HEK293 (cell line): ENCODE data around the gene MTIF2.
"Not testable (repeated sequence)": the region's sequence is repeated elsewhere in the genome, so short reads cannot be mapped to it uniquely, and the experiment has no call there.

Source experiments
- CTCF ChIA-PET: fragments of 350-600 bp; formaldehyde crosslinking; extraction: SDS; loops from one replicate; lab custom pipeline; 2021; ENCODE audit warnings: antibody characterized with exemption; lab: Yijun Ruan, JAX
- POLR2A ChIA-PET: fragments of 300-600 bp; formaldehyde crosslinking; extraction: SDS; loops from one replicate; lab custom pipeline; 2020; ENCODE audit warnings: antibody characterized with exemption, inconsistent platforms; lab: Yijun Ruan, JAX
- H3K27ac ChIP-seq: fragments of 200-500 bp; sonication (Bioruptor generic); 2 replicates; pipeline ENCODE4 v1.5.1; 2014; ENCODE audit warnings: low read depth, low read length, control low read depth, inconsistent platforms; ENCODE audit errors: extremely low read depth
- H3K36me3 ChIP-seq, 2 experiments: fragments of 200-500 bp in 1 of 2; sonication (Bioruptor generic) in 1 of 2; 1 replicate in 1 of 2; 2 replicates in 1 of 2; pipeline ENCODE4 v1.5.1; 2014 to 2017; ENCODE audit warnings: inconsistent platforms in 2 of 2, low read length in 2 of 2; ENCODE audit not compliant: control insufficient read depth in 2 of 2, insufficient read depth in 1 of 2
- H3K4me1 ChIP-seq: fragments of 200-500 bp; sonication (Bioruptor generic); 2 replicates; pipeline ENCODE4 v1.5.1; 2014; ENCODE audit warnings: mild to moderate bottlenecking, low read length, inconsistent platforms; ENCODE audit not compliant: control insufficient read depth, insufficient read depth
- H3K4me3 ChIP-seq: 2 replicates; pipeline ENCODE4 v1.5.1; 2011; ENCODE audit warnings: low read depth, mild to moderate bottlenecking, control low read depth, low read length, moderate library complexity
- H3K9me3 ChIP-seq: fragments of 200-500 bp; sonication (Bioruptor generic); 2 replicates; pipeline ENCODE4 v1.5.1; 2014; ENCODE audit warnings: low read depth, low read length, inconsistent platforms; ENCODE audit not compliant: control insufficient read depth, insufficient read depth
- GLI2 ChIP-seq: fragments of 450-650 bp; formaldehyde crosslinking; IDR thresholded peaks from 2 replicates; pipeline ENCODE4; 2017; ENCODE audit warnings: missing biosample characterization, missing genetic modification characterization, low read depth, borderline replicate concordance
- KLF1 ChIP-seq: fragments of 450-650 bp; formaldehyde crosslinking; IDR thresholded peaks from 2 replicates; pipeline ENCODE4 v1.5.1; 2016; ENCODE audit warnings: missing biosample characterization, missing genetic modification characterization
- SCRT1 ChIP-seq: fragments of 450-650 bp; formaldehyde crosslinking; IDR thresholded peaks from 2 replicates; pipeline ENCODE4 v1.5.1; 2016; ENCODE audit warnings: missing biosample characterization, missing genetic modification characterization, borderline replicate concordance
- SCRT2 ChIP-seq: fragments of 450-650 bp; formaldehyde crosslinking; IDR thresholded peaks from 2 replicates; pipeline ENCODE4 v1.5.1; 2016; ENCODE audit warnings: missing biosample characterization, missing genetic modification characterization
- ZBTB1 ChIP-seq: fragments of 450-650 bp; formaldehyde crosslinking; IDR thresholded peaks from 2 replicates; pipeline ENCODE4 v1.5.1; 2016; ENCODE audit warnings: missing biosample characterization, missing genetic modification characterization
- ZBTB20 ChIP-seq: fragments of 450-650 bp; formaldehyde crosslinking; IDR thresholded peaks from 2 replicates; pipeline ENCODE4 v1.5.1; 2016; ENCODE audit warnings: missing biosample characterization, missing genetic modification characterization
- ZBTB21 ChIP-seq: fragments of 450-650 bp; formaldehyde crosslinking; IDR thresholded peaks from 2 replicates; pipeline ENCODE4 v1.5.1; 2017; ENCODE audit warnings: missing biosample characterization, missing genetic modification characterization
- ZNF10 ChIP-seq: fragments of 450-650 bp; formaldehyde crosslinking; IDR thresholded peaks from 2 replicates; pipeline ENCODE4 v1.5.1; 2017; ENCODE audit warnings: missing biosample characterization, missing genetic modification characterization
- ZNF211 ChIP-seq: fragments of 450-650 bp; formaldehyde crosslinking; IDR thresholded peaks from 2 replicates; pipeline ENCODE4 v1.5.1; 2016; ENCODE audit warnings: low read depth, missing biosample characterization, missing genetic modification characterization
- ZNF24 ChIP-seq: fragments of 450-650 bp; formaldehyde crosslinking; IDR thresholded peaks from 2 replicates; pipeline ENCODE4 v1.5.1; 2016; ENCODE audit warnings: missing biosample characterization, missing genetic modification characterization
- ZNF280D ChIP-seq: fragments of 450-650 bp; formaldehyde crosslinking; IDR thresholded peaks from 2 replicates; pipeline ENCODE4 v1.5.1; 2016; ENCODE audit warnings: missing biosample characterization, missing genetic modification characterization
- ZNF510 ChIP-seq: fragments of 450-650 bp; formaldehyde crosslinking; IDR thresholded peaks from 2 replicates; pipeline ENCODE4 v1.5.1; 2018; ENCODE audit warnings: mild to moderate bottlenecking, missing genetic modification characterization, missing biosample characterization; ENCODE audit not compliant: insufficient replicate concordance
- ZNF623 ChIP-seq: fragments of 450-650 bp; formaldehyde crosslinking; IDR thresholded peaks from 2 replicates; pipeline ENCODE4 v1.5.1; 2016; ENCODE audit warnings: missing biosample characterization, missing genetic modification characterization
- ZNF626 ChIP-seq: fragments of 450-650 bp; sonication (Bioruptor Pico); formaldehyde crosslinking; IDR thresholded peaks from 2 replicates; pipeline ENCODE4 v1.5.1; 2018; ENCODE audit warnings: missing biosample characterization, missing genetic modification characterization, inconsistent platforms
- ZNF660 ChIP-seq: fragments of 450-650 bp; IDR thresholded peaks from 2 replicates; pipeline ENCODE4 v1.5.1; 2018; ENCODE audit warnings: missing biosample characterization, mild to moderate bottlenecking, missing genetic modification characterization
- ZNF677 ChIP-seq: fragments of 450-650 bp; IDR thresholded peaks from 2 replicates; pipeline ENCODE4 v1.5.0; 2018; ENCODE audit warnings: missing biosample characterization, mild to moderate bottlenecking, missing genetic modification characterization, moderate library complexity
- ZNF76 ChIP-seq: fragments of 450-650 bp; formaldehyde crosslinking; IDR thresholded peaks from 2 replicates; pipeline ENCODE4; 2016; ENCODE audit warnings: low read depth, missing biosample characterization, missing genetic modification characterization, borderline replicate concordance
- ZNF830 ChIP-seq: fragments of 450-650 bp; IDR thresholded peaks from 2 replicates; pipeline ENCODE4 v1.5.0; 2018; ENCODE audit warnings: missing biosample characterization, missing genetic modification characterization, low read depth, mild to moderate bottlenecking, moderate library complexity
- TF ChIP-seq, protein P1 (sequence below): fragments of 450-650 bp; formaldehyde crosslinking; IDR thresholded peaks from 2 replicates; pipeline ENCODE4 v1.5.1; 2017; ENCODE audit warnings: missing biosample characterization, missing genetic modification characterization
- TF ChIP-seq, protein P2 (sequence below): fragments of 450-650 bp; formaldehyde crosslinking; IDR thresholded peaks from 2 replicates; pipeline ENCODE4 v1.5.1; 2016; ENCODE audit warnings: missing biosample characterization, missing genetic modification characterization

The MTIF2 gene

GRCh38 chr2:55242617-55243016, 26.4 kb downstream of the MTIF2 start (continued):
- TF ChIP-seq ZNF830, result no peak

DNA sequence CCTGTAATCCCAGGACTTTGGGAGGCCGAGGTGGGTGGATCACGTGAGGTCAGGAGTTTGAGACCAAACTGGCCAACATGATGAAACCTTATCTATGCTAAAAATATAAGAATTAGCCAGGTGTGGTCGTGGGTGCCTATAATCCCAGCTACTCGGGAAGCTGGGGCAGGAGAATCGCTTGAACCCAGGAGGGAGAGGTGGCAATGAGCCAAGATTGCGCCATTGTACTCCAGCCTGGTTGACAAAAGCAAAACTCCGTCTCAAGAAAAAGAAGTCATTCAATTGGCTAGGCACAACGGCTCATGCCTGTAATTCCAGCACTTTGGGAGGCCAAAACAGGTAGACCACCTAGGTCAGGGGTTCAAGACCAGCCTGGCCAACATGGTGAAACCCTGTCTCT, 27.4 kb downstream of the MTIF2 start:
- H3K4me3 ChIP-seq, POLR2A ChIA-PET, H3K9me3 ChIP-seq, CTCF ChIA-PET, H3K27ac ChIP-seq, H3K4me1 ChIP-seq: not testable (repeated sequence)
- peaks cover 52 to 67% of the 10 kb centered on the region in 2 experiments for H3K36me3 ChIP-seq

DNA sequence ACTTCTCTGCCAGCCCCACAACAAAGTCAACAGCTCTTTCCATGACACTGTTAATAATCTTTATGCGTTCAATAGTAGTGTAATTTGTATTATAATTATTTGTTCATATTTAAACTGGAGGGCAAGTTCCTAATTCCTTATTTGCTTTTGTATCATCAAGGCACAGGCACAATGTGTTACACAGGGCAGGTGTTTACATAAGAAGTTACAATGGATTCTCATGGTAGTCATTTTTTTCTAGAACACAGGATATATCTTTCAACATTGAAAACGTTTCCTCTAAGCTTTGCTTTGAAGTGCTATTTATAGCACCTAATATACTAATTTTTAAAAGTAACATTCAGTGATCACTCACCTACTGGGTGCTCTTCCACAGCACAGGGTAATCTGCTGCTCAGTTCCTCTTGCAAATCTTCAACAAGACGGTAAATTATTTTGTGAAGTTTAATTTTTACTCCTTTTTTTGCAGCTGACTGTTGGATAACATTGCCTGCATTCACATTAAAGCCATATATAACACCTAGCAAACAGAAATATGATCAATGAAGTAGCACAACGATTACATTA, 29.3 kb downstream of the MTIF2 start:
- Histone ChIP-seq H3K27ac (no peak overlapping the region), H3K4me3 (no peak overlapping the region), H3K36me3 (peaks cover 60 to 70% of the 10 kb centered on the region in 2 experiments), H3K9me3 (no peaks in the 10 kb centered on the region), H3K4me1 (no peaks in the 10 kb centered on the region)
- CTCF ChIA-PET, result no interaction called here
- POLR2A ChIA-PET, result no interaction called here
- TF ChIP-seq ZNF76 (tag by site-specific recombination) (no peak), ZNF677 (tag by site-specific recombination) (no peak), ZNF24 (tag by site-specific recombination) (no peak), ZNF280D (no peak), ZBTB21 (tag by site-specific recombination) (no peak), ZNF10 (tag by site-specific recombination) (no peak), GLI2 (tag by site-specific recombination) (no peak), ZNF211 (tag by site-specific recombination) (no peak), ZNF660 (no peak), ZNF623 (tag by site-specific recombination) (no peak)
- TF ChIP-seq, protein P1, sequence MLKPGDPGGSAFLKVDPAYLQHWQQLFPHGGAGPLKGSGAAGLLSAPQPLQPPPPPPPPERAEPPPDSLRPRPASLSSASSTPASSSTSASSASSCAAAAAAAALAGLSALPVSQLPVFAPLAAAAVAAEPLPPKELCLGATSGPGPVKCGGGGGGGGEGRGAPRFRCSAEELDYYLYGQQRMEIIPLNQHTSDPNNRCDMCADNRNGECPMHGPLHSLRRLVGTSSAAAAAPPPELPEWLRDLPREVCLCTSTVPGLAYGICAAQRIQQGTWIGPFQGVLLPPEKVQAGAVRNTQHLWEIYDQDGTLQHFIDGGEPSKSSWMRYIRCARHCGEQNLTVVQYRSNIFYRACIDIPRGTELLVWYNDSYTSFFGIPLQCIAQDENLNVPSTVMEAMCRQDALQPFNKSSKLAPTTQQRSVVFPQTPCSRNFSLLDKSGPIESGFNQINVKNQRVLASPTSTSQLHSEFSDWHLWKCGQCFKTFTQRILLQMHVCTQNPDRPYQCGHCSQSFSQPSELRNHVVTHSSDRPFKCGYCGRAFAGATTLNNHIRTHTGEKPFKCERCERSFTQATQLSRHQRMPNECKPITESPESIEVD (tag by site-specific recombination), result no peak
- TF ChIP-seq, all 188 proteins: peak for 0

- Histone ChIP-seq H3K9me3 (no peaks in the 10 kb centered on the region), H3K27ac (no peak overlapping the region), H3K4me3 (no peak overlapping the region), H3K36me3 (peaks cover 54 to 66% of the 10 kb centered on the region in 2 experiments), H3K4me1 (0 out of 2 replicates have a peak, but pooled peaks cover 2% of the 10 kb centered on the region)
- TF ChIP-seq ZNF626 (no peak), SCRT2 (tag by site-specific recombination) (peak; percentile 70), ZBTB1 (tag by site-specific recombination) (no peak), ZBTB20 (tag by site-specific recombination) (no peak), SCRT1 (tag by site-specific recombination) (0 out of 2 replicates have a peak, but pooled peaks have one; percentile 15), ZNF510 (tag by site-specific recombination) (no peak), ZNF830 (no peak), KLF1 (tag by site-specific recombination) (no peak)
- TF ChIP-seq, protein P2, sequence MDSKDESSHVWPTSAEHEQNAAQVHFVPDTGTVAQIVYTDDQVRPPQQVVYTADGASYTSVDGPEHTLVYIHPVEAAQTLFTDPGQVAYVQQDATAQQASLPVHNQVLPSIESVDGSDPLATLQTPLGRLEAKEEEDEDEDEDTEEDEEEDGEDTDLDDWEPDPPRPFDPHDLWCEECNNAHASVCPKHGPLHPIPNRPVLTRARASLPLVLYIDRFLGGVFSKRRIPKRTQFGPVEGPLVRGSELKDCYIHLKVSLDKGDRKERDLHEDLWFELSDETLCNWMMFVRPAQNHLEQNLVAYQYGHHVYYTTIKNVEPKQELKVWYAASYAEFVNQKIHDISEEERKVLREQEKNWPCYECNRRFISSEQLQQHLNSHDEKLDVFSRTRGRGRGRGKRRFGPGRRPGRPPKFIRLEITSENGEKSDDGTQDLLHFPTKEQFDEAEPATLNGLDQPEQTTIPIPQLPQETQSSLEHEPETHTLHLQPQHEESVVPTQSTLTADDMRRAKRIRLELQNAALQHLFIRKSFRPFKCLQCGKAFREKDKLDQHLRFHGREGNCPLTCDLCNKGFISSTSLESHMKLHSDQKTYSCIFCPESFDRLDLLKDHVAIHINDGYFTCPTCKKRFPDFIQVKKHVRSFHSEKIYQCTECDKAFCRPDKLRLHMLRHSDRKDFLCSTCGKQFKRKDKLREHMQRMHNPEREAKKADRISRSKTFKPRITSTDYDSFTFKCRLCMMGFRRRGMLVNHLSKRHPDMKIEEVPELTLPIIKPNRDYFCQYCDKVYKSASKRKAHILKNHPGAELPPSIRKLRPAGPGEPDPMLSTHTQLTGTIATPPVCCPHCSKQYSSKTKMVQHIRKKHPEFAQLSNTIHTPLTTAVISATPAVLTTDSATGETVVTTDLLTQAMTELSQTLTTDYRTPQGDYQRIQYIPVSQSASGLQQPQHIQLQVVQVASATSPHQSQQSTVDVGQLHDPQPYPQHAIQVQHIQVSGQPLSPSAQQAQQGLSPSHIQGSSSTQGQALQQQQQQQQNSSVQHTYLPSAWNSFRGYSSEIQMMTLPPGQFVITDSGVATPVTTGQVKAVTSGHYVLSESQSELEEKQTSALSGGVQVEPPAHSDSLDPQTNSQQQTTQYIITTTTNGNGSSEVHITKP, result peak; percentile 45; the same call in 1 of the 2 replicates
- ChIA-PET CTCF (no interaction called here), POLR2A (interaction anchor here (0.9 to 1.2 kb wide), 2 partner anchors 14 to 47 kb away, joined by 3 read pairs; no protein-coding TSS in a partner anchor)
These were observed 32.0 kb downstream of the MTIF2 start for GRCh38 chr2:55236992-55237543.
